IgD-negative memory B cell (primary cell): ENCODE data around the gene TRMT10B. TPM values are rescaled to one million over a fixed set of nuclear protein-coding genes. Genes with fewer than 3 reads are reported as not detected.

Source experiments
- H3K27ac Mint-ChIP-seq, 3 donors: one replicate each; pipeline ENCODE4 v1.8.0; 2020 to 2022; ENCODE audit warnings: mild to moderate bottlenecking in 3 of 3, mixed read lengths in 3 of 3, moderate library complexity in 1 of 3
- H3K27me3 Mint-ChIP-seq: one replicate; pipeline ENCODE4 v1.8.0; 2021; ENCODE audit warnings: mixed read lengths
- H3K36me3 Mint-ChIP-seq: one replicate; pipeline ENCODE4 v1.8.0; 2020; ENCODE audit warnings: mild to moderate bottlenecking, mixed read lengths
- H3K4me1 Mint-ChIP-seq, 3 donors: one replicate each; pipeline ENCODE4 v1.8.0; 2020 to 2022; ENCODE audit warnings: mixed read lengths in 3 of 3, mild to moderate bottlenecking in 1 of 3
- H3K4me3 Mint-ChIP-seq, 4 donors: one replicate each; pipeline ENCODE4 v1.8.0; 2020 to 2022; ENCODE audit warnings: mild to moderate bottlenecking in 4 of 4, mixed read lengths in 4 of 4, moderate library complexity in 3 of 4
- H3K9me3 Mint-ChIP-seq, 3 donors: one replicate each; pipeline ENCODE4 v1.8.0; 2020 to 2021; ENCODE audit warnings: mixed read lengths in 3 of 3, mild to moderate bottlenecking in 1 of 3
- polyA plus RNA-seq: library from polyadenylated mRNA; unstranded; fragments of 300-500 nt; fragmentation: Illumina TruSeq; gene quantifications from one replicate; pipeline ENCODE4 v1.2.3, GENCODE V29; 2021

TRMT10B gene
- 20.0 TPM for polyA plus RNA-seq

- Mint-ChIP-seq H3K9me3 (no peaks in the 10 kb centered on the region), H3K4me1 (peaks cover 13 to 19% (median 17%) of the 10 kb centered on the region in 3 donors), H3K36me3 (peaks cover 2% of the 10 kb centered on the region), H3K27me3 (no peaks in the 10 kb centered on the region), H3K27ac (peak within 1 kb of the TSS; percentile 52 to 92 (median 90)), H3K4me3 (peak within 1 kb of the TSS; percentile 84 to 98 (median 97))
These were observed at the start of gene TRMT10B for GRCh38 chr9:37753489-37754190. Gene TRMT10B (plus strand): TSS chr9:37753805. CDS start chr9:37761932, 8,127 bp downstream.

GRCh38 chr9:37705787-37706186 lies 47.8 kb upstream of the TRMT10B start:
- no peak overlapping the region for H3K27ac Mint-ChIP-seq
- peaks cover 0 to 3% (median 0%) of the 10 kb centered on the region in 3 donors for H3K4me1 Mint-ChIP-seq
- peaks cover 10% of the 10 kb centered on the region for H3K27me3 Mint-ChIP-seq
- no peak overlapping the region for H3K4me3 Mint-ChIP-seq
- peaks cover 0 to 2% (median 0%) of the 10 kb centered on the region in 3 donors for H3K9me3 Mint-ChIP-seq
- no peaks in the 10 kb centered on the region for H3K36me3 Mint-ChIP-seq

GRCh38 chr9:37706290-37706689 lies 47.3 kb upstream of the TRMT10B start:
- Mint-ChIP-seq H3K27me3 (peaks cover 9% of the 10 kb centered on the region), H3K9me3 (peaks cover 0 to under 1% (median 0%) of the 10 kb centered on the region in 3 donors), H3K36me3 (no peaks in the 10 kb centered on the region), H3K27ac (no peak overlapping the region), H3K4me3 (no peak overlapping the region), H3K4me1 (peaks cover 0 to 3% (median 0%) of the 10 kb centered on the region in 3 donors)

- no peaks in the 10 kb centered on the region for H3K36me3 Mint-ChIP-seq
- no peak overlapping the region for H3K4me3 Mint-ChIP-seq
- no peak overlapping the region for H3K27ac Mint-ChIP-seq
- H3K9me3 Mint-ChIP-seq = no peaks in the 10 kb centered on the region
- peaks cover 7% of the 10 kb centered on the region for H3K27me3 Mint-ChIP-seq
- H3K4me1 Mint-ChIP-seq = peaks cover 0 to 3% (median 0%) of the 10 kb centered on the region in 3 donors
These were observed 45.9 kb upstream of the TRMT10B start for GRCh38 chr9:37707748-37708147.

- Mint-ChIP-seq H3K36me3 (no peaks in the 10 kb centered on the region), H3K27ac (no peak overlapping the region), H3K27me3 (peaks cover 10% of the 10 kb centered on the region), H3K4me3 (no peak overlapping the region), H3K4me1 (peaks cover 0 to 3% (median 0%) of the 10 kb centered on the region in 3 donors), H3K9me3 (no peaks in the 10 kb centered on the region)
These were observed 43.6 kb upstream of the TRMT10B start for GRCh38 chr9:37710046-37710445.

GRCh38 chr9:37715260-37715659 lies 38.3 kb upstream of the TRMT10B start:
- peaks cover 3% of the 10 kb centered on the region for H3K27me3 Mint-ChIP-seq

GRCh38 chr9:37715991-37716505 lies 37.6 kb upstream of the TRMT10B start:
- Mint-ChIP-seq H3K27ac (peak overlapping the region in 1 of 3 donors; percentile 81), H3K4me3 (no peak overlapping the region), H3K27me3 (peaks cover 4% of the 10 kb centered on the region), H3K36me3 (peaks cover 3% of the 10 kb centered on the region), H3K4me1 (peaks cover 0 to 1% (median 0%) of the 10 kb centered on the region in 3 donors), H3K9me3 (peaks cover 0 to 2% (median 0%) of the 10 kb centered on the region in 3 donors)

More at GRCh38 chr9:37715260-37715659, 38.3 kb upstream of the TRMT10B start:
- Mint-ChIP-seq H3K4me1 (peaks cover 0 to 1% (median 0%) of the 10 kb centered on the region in 3 donors), H3K36me3 (peaks cover 3% of the 10 kb centered on the region), H3K9me3 (peaks cover 0 to 2% (median 0%) of the 10 kb centered on the region in 3 donors), H3K27ac (peak overlapping the region in 2 of 3 donors; percentile 49 to 81), H3K4me3 (no peak overlapping the region)

GRCh38 chr9:37719526-37719925 lies 34.1 kb upstream of the TRMT10B start:
- H3K27me3 Mint-ChIP-seq = peaks cover 3% of the 10 kb centered on the region

GRCh38 chr9:37727013-37727412 lies 26.6 kb upstream of the TRMT10B start:
- Mint-ChIP-seq H3K36me3 (no peaks in the 10 kb centered on the region), H3K9me3 (peaks cover 0 to 1% (median 0%) of the 10 kb centered on the region in 3 donors), H3K27ac (no peak overlapping the region), H3K27me3 (peaks cover 24% of the 10 kb centered on the region), H3K4me3 (no peak overlapping the region), H3K4me1 (no peaks in the 10 kb centered on the region)

More at GRCh38 chr9:37719526-37719925, 34.1 kb upstream of the TRMT10B start:
- Mint-ChIP-seq H3K27ac (peak overlapping the region in 1 of 3 donors; percentile 2), H3K9me3 (peaks cover 0 to 2% (median 0%) of the 10 kb centered on the region in 3 donors), H3K4me3 (no peak overlapping the region), H3K4me1 (peaks cover 0 to 1% (median 0%) of the 10 kb centered on the region in 3 donors), H3K36me3 (peaks cover 3% of the 10 kb centered on the region)

- peaks cover 0 to 1% (median 0%) of the 10 kb centered on the region in 3 donors for H3K9me3 Mint-ChIP-seq
- peaks cover 23% of the 10 kb centered on the region for H3K27me3 Mint-ChIP-seq
- H3K4me1 Mint-ChIP-seq = no peaks in the 10 kb centered on the region
- H3K27ac Mint-ChIP-seq = peak overlapping the region in 1 of 3 donors; percentile 9
- H3K36me3 Mint-ChIP-seq = no peaks in the 10 kb centered on the region
- no peak overlapping the region for H3K4me3 Mint-ChIP-seq
These were observed 24.1 kb upstream of the TRMT10B start for GRCh38 chr9:37729499-37729898.

- H3K36me3 Mint-ChIP-seq = no peaks in the 10 kb centered on the region
- no peak overlapping the region for H3K27ac Mint-ChIP-seq
- peaks cover 0 to 1% (median 0%) of the 10 kb centered on the region in 3 donors for H3K9me3 Mint-ChIP-seq
- H3K27me3 Mint-ChIP-seq = peaks cover 22% of the 10 kb centered on the region
- H3K4me1 Mint-ChIP-seq = no peaks in the 10 kb centered on the region
- no peak overlapping the region for H3K4me3 Mint-ChIP-seq
These were observed 23.3 kb upstream of the TRMT10B start for GRCh38 chr9:37730256-37730655.

- Mint-ChIP-seq H3K4me3 (no peak overlapping the region), H3K36me3 (no peaks in the 10 kb centered on the region), H3K4me1 (no peaks in the 10 kb centered on the region), H3K27ac (no peak overlapping the region), H3K27me3 (peaks cover 20% of the 10 kb centered on the region), H3K9me3 (peaks cover 0 to 1% (median 0%) of the 10 kb centered on the region in 3 donors)
These were observed 22.8 kb upstream of the TRMT10B start for GRCh38 chr9:37730839-37731238.

- Mint-ChIP-seq H3K4me1 (no peaks in the 10 kb centered on the region), H3K27me3 (peaks cover 15% of the 10 kb centered on the region), H3K27ac (no peak overlapping the region), H3K36me3 (no peaks in the 10 kb centered on the region), H3K9me3 (peaks cover 0 to 1% (median 0%) of the 10 kb centered on the region in 3 donors), H3K4me3 (no peak overlapping the region)
These were observed 21.4 kb upstream of the TRMT10B start for GRCh38 chr9:37732086-37732741.

- Mint-ChIP-seq H3K27ac (no peak overlapping the region), H3K27me3 (peaks cover 15% of the 10 kb centered on the region), H3K36me3 (no peaks in the 10 kb centered on the region), H3K9me3 (peaks cover 0 to 1% (median 0%) of the 10 kb centered on the region in 3 donors), H3K4me3 (no peak overlapping the region), H3K4me1 (no peaks in the 10 kb centered on the region)
These were observed 20.7 kb upstream of the TRMT10B start for GRCh38 chr9:37732952-37733351.

- H3K27ac Mint-ChIP-seq = peak overlapping the region in 1 of 3 donors; percentile 4
- no peaks in the 10 kb centered on the region for H3K4me1 Mint-ChIP-seq
- peaks cover 6% of the 10 kb centered on the region for H3K27me3 Mint-ChIP-seq
- H3K36me3 Mint-ChIP-seq = no peaks in the 10 kb centered on the region
- no peaks in the 10 kb centered on the region for H3K9me3 Mint-ChIP-seq
- H3K4me3 Mint-ChIP-seq = no peak overlapping the region
These were observed 14.4 kb upstream of the TRMT10B start for GRCh38 chr9:37739222-37739621.
